Superior temporal gyrus (tissue), 1 donor: ENCODE data around the gene NEK6.

Source experiments
- DNase-seq: peaks from one replicate; pipeline ENCODE4 v3.0.0-alpha.2; 2016; ENCODE audit errors: extremely low spot score

Gene NEK6

DNA sequence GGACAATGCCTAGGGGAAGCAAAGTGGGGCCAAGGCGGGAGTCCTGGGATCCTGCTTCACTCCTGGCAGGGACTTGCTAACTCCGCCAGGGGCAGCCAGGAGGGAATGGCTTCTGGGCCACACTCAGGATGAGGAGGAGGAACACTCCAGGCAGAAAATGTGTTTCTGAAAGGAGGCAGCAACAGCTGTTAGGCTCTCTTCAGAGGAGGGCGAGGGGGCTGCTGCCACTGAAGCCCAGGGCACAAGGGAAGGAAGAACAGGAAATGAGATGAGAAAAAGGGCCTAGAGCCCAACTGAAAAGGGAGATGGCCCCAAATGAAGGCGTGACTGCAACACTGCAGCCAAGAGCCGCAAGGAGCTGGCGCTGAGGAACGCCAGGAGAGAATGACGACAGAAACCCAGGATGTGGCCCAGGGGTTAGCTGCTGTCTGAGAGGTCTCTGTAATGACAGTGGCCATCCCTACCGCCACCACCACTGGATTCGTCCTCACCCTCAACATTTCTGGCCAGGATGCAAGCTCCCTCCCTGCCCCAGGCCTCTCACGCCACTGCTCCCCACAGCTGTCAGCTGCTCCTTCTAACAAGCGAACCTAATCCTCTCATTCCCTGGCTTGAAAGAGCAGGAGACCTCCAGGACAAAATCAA lies 141.7 kb downstream of the NEK6 start:
- DNase-seq = no peak

DNA sequence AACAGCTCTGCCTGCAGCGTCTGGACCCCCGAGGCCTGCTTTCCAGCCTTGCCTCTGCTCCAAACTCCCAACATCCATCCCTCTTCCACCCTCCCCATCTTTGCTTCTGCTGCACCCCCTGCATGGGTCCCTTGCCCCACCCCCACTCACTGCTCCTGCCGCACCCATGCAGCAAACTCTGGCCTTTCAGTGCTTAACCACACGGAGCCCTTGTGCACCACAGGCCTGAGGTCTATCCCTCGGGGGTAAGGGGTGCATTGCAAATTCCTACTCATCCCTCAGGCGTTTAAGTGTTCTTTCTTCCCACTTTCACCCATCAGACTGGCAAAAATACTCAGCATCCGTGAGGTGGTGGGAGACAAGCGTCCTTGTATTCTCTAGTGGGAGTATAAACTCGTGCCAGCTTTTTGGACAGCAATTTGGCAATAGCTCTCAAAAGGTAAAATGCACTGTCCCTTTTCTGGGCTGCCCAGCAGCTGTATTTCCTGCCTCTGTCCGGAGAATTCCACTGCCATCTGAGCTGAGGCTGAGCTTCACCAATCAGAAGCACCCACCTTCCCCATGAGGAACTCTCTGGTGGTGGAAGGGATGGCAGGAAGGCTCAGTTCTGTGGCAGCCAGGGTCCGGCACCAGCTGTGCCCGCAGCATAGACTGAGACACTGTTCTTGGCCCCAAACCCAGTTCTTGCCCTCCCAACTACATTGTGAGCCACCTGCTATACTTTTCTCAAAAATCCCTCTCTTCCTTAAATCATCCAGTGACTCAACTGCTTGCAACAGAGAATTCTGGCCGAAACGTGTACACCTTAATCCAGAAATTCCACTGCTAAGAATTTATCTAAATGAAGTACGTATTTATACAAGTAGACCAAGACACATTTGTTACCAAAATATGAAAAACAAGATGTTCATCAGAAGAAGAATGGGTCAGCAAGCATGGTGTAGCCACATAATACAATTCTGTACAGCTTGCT lies 142.5 kb downstream of the NEK6 start:
- no peak for DNase-seq
